Measurements from ENCODE around the gene SOX6.

The SOX6 gene

GRCh38 chr11:15941206-15941770, 415.1 kb downstream of the SOX6 start:
- Histone ChIP-seq H3K27ac (ENCODE audit: low read depth, low read length) (no peak overlapping the region), H3K4me3 (ENCODE audit: low read depth in 1 of 5, low read length in 5 of 5) (peak overlapping the region in 2 of 5 donors; percentile 19 to 41), H3K36me3 (ENCODE audit: control insufficient read depth in 5 of 5, insufficient read depth in 5 of 5, low read length in 5 of 5) (no peaks in the 10 kb centered on the region), H3K9ac (ENCODE audit: low read length in 5 of 5) (peak overlapping the region in 1 of 5 donors; percentile 54), H3K4me1 (ENCODE audit: control insufficient read depth in 5 of 5, insufficient read depth in 5 of 5, low read length in 5 of 5) (peaks cover 0 to 15% (median 5%) of the 10 kb centered on the region in 5 donors), H3K9me3 (ENCODE audit: control insufficient read depth in 5 of 5, low read length in 5 of 5) (peaks cover 0 to under 1% (median under 1%) of the 10 kb centered on the region in 5 donors), H3K27me3 (ENCODE audit: control insufficient read depth in 5 of 5, insufficient read depth in 4 of 5, low read length in 5 of 5) (no peaks in the 10 kb centered on the region)

DNA sequence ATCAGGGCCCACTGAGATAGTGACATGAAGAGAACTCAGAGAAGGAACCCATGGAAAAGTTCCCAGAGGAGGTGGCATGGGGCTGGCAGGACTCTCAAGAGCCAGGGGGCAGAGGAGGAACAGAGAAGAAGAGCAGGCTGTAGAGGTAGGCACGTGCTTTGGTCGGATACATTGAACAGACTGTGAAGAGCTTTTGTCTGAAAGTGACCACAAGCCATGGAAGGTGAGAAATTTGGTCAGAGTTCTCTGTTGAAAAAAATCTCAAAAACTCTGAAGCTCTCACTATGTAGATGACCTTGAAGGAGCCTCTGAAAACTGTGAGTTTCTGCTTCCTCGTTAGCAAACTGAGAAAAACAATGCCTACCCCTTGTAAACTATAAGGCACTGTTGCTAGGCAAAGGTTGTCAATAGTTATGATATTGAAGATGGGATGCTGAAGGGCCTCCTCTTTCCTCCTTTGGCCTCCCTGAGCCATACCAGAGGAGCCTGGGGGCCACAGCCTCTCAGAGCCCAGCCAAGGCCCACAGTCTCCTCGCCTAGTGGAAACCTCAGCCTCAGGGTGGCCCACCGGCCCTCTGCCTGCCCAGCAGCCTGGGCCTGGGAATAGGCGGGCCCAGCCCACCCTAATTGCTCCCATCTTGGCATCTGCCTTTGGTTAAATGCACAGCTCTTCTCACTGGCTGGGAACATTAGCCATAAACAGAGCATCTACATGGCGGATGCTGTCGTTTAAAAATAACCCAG, 415.7 kb downstream of the SOX6 start:
- Histone ChIP-seq H3K9me3 (ENCODE audit: control insufficient read depth in 5 of 5, low read length in 5 of 5) (no peaks in the 10 kb centered on the region), H3K36me3 (ENCODE audit: control insufficient read depth in 5 of 5, insufficient read depth in 5 of 5, low read length in 5 of 5) (no peaks in the 10 kb centered on the region), H3K4me1 (ENCODE audit: control insufficient read depth in 5 of 5, insufficient read depth in 5 of 5, low read length in 5 of 5) (peaks cover 0 to 15% (median 5%) of the 10 kb centered on the region in 5 donors), H3K9ac (ENCODE audit: low read length in 5 of 5) (no peak overlapping the region), H3K27me3 (ENCODE audit: control insufficient read depth in 5 of 5, insufficient read depth in 4 of 5, low read length in 5 of 5) (no peaks in the 10 kb centered on the region), H3K27ac (ENCODE audit: low read depth, low read length) (no peak overlapping the region), H3K4me3 (ENCODE audit: low read depth in 1 of 5, low read length in 5 of 5) (no peak overlapping the region)

DNA sequence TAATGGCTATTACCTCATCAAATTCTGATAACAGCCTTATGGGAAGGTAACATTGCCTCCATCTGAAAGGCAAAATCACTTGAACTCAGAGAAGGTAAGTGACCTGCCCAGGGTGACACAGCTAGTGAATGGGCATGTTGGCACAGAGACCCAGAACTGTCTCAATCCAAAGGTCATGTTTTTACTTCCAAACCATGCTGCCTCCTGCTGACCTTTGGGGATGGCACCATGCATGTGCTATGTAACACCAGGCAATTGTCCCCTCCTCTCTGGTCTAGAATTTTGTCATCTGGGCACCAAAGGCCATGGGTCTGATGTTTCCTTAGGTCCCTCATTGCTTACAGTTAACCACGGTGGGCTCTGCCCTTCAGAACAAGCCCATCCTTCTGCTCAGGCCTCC, 417.4 kb downstream of the SOX6 start:
- H3K36me3 ChIP-seq (ENCODE audit: control insufficient read depth in 5 of 5, insufficient read depth in 5 of 5, low read length in 5 of 5): no peaks in the 10 kb centered on the region
- H3K4me3 ChIP-seq (ENCODE audit: low read depth in 1 of 5, low read length in 5 of 5): no peak overlapping the region
- H3K9ac ChIP-seq (ENCODE audit: low read length in 5 of 5): no peak overlapping the region
- no peaks in the 10 kb centered on the region for H3K9me3 ChIP-seq (ENCODE audit: control insufficient read depth in 5 of 5, low read length in 5 of 5)
- H3K27ac ChIP-seq (ENCODE audit: low read depth, low read length): no peak overlapping the region
- H3K4me1 ChIP-seq (ENCODE audit: control insufficient read depth in 5 of 5, insufficient read depth in 5 of 5, low read length in 5 of 5): peaks cover 0 to 10% (median 5%) of the 10 kb centered on the region in 5 donors
- peaks cover 0 to 6% (median 0%) of the 10 kb centered on the region in 5 donors for H3K27me3 ChIP-seq (ENCODE audit: control insufficient read depth in 5 of 5, insufficient read depth in 4 of 5, low read length in 5 of 5)

DNA sequence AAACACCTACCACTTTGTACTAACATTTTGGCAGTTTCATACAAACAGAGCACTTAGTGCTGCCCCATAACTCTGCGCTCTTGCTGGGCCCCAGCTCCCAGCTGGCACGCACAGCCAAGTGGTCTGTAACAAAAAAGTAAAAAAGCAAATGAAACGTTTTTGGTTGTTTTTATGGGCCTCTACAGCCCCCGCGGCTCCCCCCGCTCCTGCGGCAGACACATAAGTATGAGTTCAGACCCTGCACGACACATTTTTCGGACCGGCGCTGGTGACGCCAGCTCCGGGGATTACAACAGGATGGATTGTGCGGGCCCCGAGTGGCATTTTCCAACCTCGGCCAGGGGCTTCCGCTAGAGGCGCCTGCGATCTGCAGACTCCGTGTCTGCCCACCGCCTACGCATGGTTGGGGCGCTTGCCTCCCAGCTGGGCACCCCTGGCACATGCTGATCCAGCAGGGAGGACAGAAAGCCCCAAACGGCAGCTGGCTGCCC, 418.2 kb downstream of the SOX6 start:
- Histone ChIP-seq H3K4me1 (ENCODE audit: control insufficient read depth in 5 of 5, insufficient read depth in 5 of 5, low read length in 5 of 5) (peaks cover 0 to 8% (median 5%) of the 10 kb centered on the region in 5 donors), H3K4me3 (ENCODE audit: low read depth in 1 of 5, low read length in 5 of 5) (no peak overlapping the region), H3K36me3 (ENCODE audit: control insufficient read depth in 5 of 5, insufficient read depth in 5 of 5, low read length in 5 of 5) (no peaks in the 10 kb centered on the region), H3K27me3 (ENCODE audit: control insufficient read depth in 5 of 5, insufficient read depth in 4 of 5, low read length in 5 of 5) (peaks cover 0 to 6% (median 0%) of the 10 kb centered on the region in 5 donors), H3K9ac (ENCODE audit: low read length in 5 of 5) (no peak overlapping the region), H3K27ac (ENCODE audit: low read depth, low read length) (no peak overlapping the region), H3K9me3 (ENCODE audit: control insufficient read depth in 5 of 5, low read length in 5 of 5) (no peaks in the 10 kb centered on the region)

GRCh38 chr11:15937601-15938120, 418.7 kb downstream of the SOX6 start:
- Histone ChIP-seq H3K9ac (ENCODE audit: low read length in 5 of 5) (no peak overlapping the region), H3K4me1 (ENCODE audit: control insufficient read depth in 5 of 5, insufficient read depth in 5 of 5, low read length in 5 of 5) (peaks cover 0 to 8% (median 5%) of the 10 kb centered on the region in 5 donors), H3K9me3 (ENCODE audit: control insufficient read depth in 5 of 5, low read length in 5 of 5) (no peaks in the 10 kb centered on the region), H3K27me3 (ENCODE audit: control insufficient read depth in 5 of 5, insufficient read depth in 4 of 5, low read length in 5 of 5) (peaks cover 0 to 6% (median 0%) of the 10 kb centered on the region in 5 donors), H3K4me3 (ENCODE audit: low read depth in 1 of 5, low read length in 5 of 5) (no peak overlapping the region), H3K27ac (ENCODE audit: low read depth, low read length) (no peak overlapping the region), H3K36me3 (ENCODE audit: control insufficient read depth in 5 of 5, insufficient read depth in 5 of 5, low read length in 5 of 5) (no peaks in the 10 kb centered on the region)

DNA sequence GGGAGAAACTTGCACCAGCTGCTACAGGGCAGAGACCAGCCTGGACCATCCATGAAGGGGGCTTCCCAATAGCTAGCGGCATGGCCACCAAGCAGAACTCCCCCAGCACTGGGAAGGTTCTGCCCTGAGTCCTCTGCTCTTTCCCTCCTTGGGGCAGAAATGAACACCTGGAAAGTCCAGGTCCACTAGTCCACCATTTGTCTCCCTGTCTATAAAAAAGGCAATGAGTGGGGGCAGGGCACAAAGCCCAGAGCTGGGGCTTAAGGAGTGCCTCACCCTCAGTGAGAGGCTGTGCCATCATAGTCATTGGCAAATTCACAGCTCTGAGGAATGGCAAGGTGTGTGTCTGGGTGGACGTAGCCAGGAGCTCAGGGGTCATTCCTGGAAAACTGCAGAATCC, 420.3 kb downstream of the SOX6 start:
- Histone ChIP-seq H3K4me3 (ENCODE audit: low read depth in 1 of 5, low read length in 5 of 5) (no peak overlapping the region), H3K27me3 (ENCODE audit: control insufficient read depth in 5 of 5, insufficient read depth in 4 of 5, low read length in 5 of 5) (peaks cover 0 to 6% (median 0%) of the 10 kb centered on the region in 5 donors), H3K9me3 (ENCODE audit: control insufficient read depth in 5 of 5, low read length in 5 of 5) (no peaks in the 10 kb centered on the region), H3K4me1 (ENCODE audit: control insufficient read depth in 5 of 5, insufficient read depth in 5 of 5, low read length in 5 of 5) (peaks cover 0 to 4% (median 3%) of the 10 kb centered on the region in 5 donors), H3K27ac (ENCODE audit: low read depth, low read length) (no peak overlapping the region), H3K36me3 (ENCODE audit: control insufficient read depth in 5 of 5, insufficient read depth in 5 of 5, low read length in 5 of 5) (no peaks in the 10 kb centered on the region), H3K9ac (ENCODE audit: low read length in 5 of 5) (no peak overlapping the region)

- no peaks in the 10 kb centered on the region for H3K9me3 ChIP-seq (ENCODE audit: control insufficient read depth in 5 of 5, low read length in 5 of 5)
These were observed 421.0 kb downstream of the SOX6 start for GRCh38 chr11:15935373-15935772.

GRCh38 chr11:15933886-15934625, 422.3 kb downstream of the SOX6 start:
- Histone ChIP-seq H3K4me1 (ENCODE audit: control insufficient read depth in 5 of 5, insufficient read depth in 5 of 5, low read length in 5 of 5) (peaks cover 0 to 3% (median 0%) of the 10 kb centered on the region in 5 donors), H3K27ac (ENCODE audit: low read depth, low read length) (no peak overlapping the region), H3K9ac (ENCODE audit: low read length in 5 of 5) (no peak overlapping the region), H3K9me3 (ENCODE audit: control insufficient read depth in 5 of 5, low read length in 5 of 5) (no peaks in the 10 kb centered on the region), H3K4me3 (ENCODE audit: low read depth in 1 of 5, low read length in 5 of 5) (no peak overlapping the region), H3K27me3 (ENCODE audit: control insufficient read depth in 5 of 5, insufficient read depth in 4 of 5, low read length in 5 of 5) (peaks cover 0 to 6% (median 0%) of the 10 kb centered on the region in 5 donors), H3K36me3 (ENCODE audit: control insufficient read depth in 5 of 5, insufficient read depth in 5 of 5, low read length in 5 of 5) (no peaks in the 10 kb centered on the region)

More at GRCh38 chr11:15935373-15935772, 421.0 kb downstream of the SOX6 start:
- Histone ChIP-seq H3K4me1 (ENCODE audit: control insufficient read depth in 5 of 5, insufficient read depth in 5 of 5, low read length in 5 of 5) (peaks cover 0 to 3% (median 0%) of the 10 kb centered on the region in 5 donors), H3K27ac (ENCODE audit: low read depth, low read length) (no peak overlapping the region), H3K4me3 (ENCODE audit: low read depth in 1 of 5, low read length in 5 of 5) (no peak overlapping the region), H3K36me3 (ENCODE audit: control insufficient read depth in 5 of 5, insufficient read depth in 5 of 5, low read length in 5 of 5) (no peaks in the 10 kb centered on the region), H3K27me3 (ENCODE audit: control insufficient read depth in 5 of 5, insufficient read depth in 4 of 5, low read length in 5 of 5) (peaks cover 0 to 6% (median 0%) of the 10 kb centered on the region in 5 donors), H3K9ac (ENCODE audit: low read length in 5 of 5) (no peak overlapping the region)

GRCh38 chr11:15932417-15932816, 423.9 kb downstream of the SOX6 start:
- Histone ChIP-seq H3K36me3 (ENCODE audit: control insufficient read depth in 5 of 5, insufficient read depth in 5 of 5, low read length in 5 of 5) (no peaks in the 10 kb centered on the region), H3K9me3 (ENCODE audit: control insufficient read depth in 5 of 5, low read length in 5 of 5) (no peaks in the 10 kb centered on the region), H3K4me3 (ENCODE audit: low read depth in 1 of 5, low read length in 5 of 5) (no peak overlapping the region), H3K27me3 (ENCODE audit: control insufficient read depth in 5 of 5, insufficient read depth in 4 of 5, low read length in 5 of 5) (peaks cover 0 to 6% (median 0%) of the 10 kb centered on the region in 5 donors), H3K9ac (ENCODE audit: low read length in 5 of 5) (no peak overlapping the region), H3K27ac (ENCODE audit: low read depth, low read length) (no peak overlapping the region), H3K4me1 (ENCODE audit: control insufficient read depth in 5 of 5, insufficient read depth in 5 of 5, low read length in 5 of 5) (peaks cover 0 to 3% (median 0%) of the 10 kb centered on the region in 5 donors)
